HG03457 (cell line): ENCODE data around the gene MYH10.

Source experiments
- ATAC-seq: cut with Tn5 transposase; IDR thresholded peaks from one replicate; pipeline ENCODE4 v1.9.1; 2021; ENCODE audit warnings: moderate number of reproducible peaks; ENCODE audit not compliant: unreplicated experiment

MYH10 gene

GRCh38 chr17:8610558-8610957 lies 20.0 kb downstream of the MYH10 start:
- ATAC-seq: no peak

GRCh38 chr17:8609910-8610309 lies 20.6 kb downstream of the MYH10 start:
- ATAC-seq: no peak

GRCh38 chr17:8608001-8608400 lies 22.5 kb downstream of the MYH10 start:
- ATAC-seq: no peak

GRCh38 chr17:8606401-8606800 lies 24.1 kb downstream of the MYH10 start:
- ATAC-seq: no peak

GRCh38 chr17:8602679-8603078 lies 27.8 kb downstream of the MYH10 start:
- ATAC-seq: no peak

- ATAC-seq: no peak
Observed at GRCh38 chr17:8599351-8600011, 31.0 kb downstream of the MYH10 start.

GRCh38 chr17:8598913-8599312 lies 31.6 kb downstream of the MYH10 start:
- ATAC-seq: no peak

- no peak for ATAC-seq
Observed at GRCh38 chr17:8593830-8594229, 36.7 kb downstream of the MYH10 start.

GRCh38 chr17:8593276-8593675 lies 37.2 kb downstream of the MYH10 start:
- ATAC-seq: no peak

- ATAC-seq: no peak
Observed at GRCh38 chr17:8588877-8589554, 41.5 kb downstream of the MYH10 start.

GRCh38 chr17:8586766-8587165 lies 43.8 kb downstream of the MYH10 start:
- no peak for ATAC-seq

GRCh38 chr17:8585911-8586310 lies 44.6 kb downstream of the MYH10 start:
- no peak for ATAC-seq

GRCh38 chr17:8583954-8584353 lies 46.6 kb downstream of the MYH10 start:
- no peak for ATAC-seq

GRCh38 chr17:8580952-8581658 lies 49.4 kb downstream of the MYH10 start:
- no peak for ATAC-seq

GRCh38 chr17:8577868-8578267 lies 52.7 kb downstream of the MYH10 start:
- no peak for ATAC-seq

GRCh38 chr17:8576559-8577294 lies 53.8 kb downstream of the MYH10 start:
- no peak for ATAC-seq

GRCh38 chr17:8574687-8575086 lies 55.8 kb downstream of the MYH10 start:
- ATAC-seq: no peak

- no peak for ATAC-seq
Observed at GRCh38 chr17:8572764-8573163, 57.8 kb downstream of the MYH10 start.

GRCh38 chr17:8563981-8564602 lies 66.4 kb downstream of the MYH10 start:
- ATAC-seq: no peak

- ATAC-seq: no peak
Observed at GRCh38 chr17:8563024-8563776, 67.3 kb downstream of the MYH10 start.
